ENCODE measurements around the gene PARS2. TPM values are rescaled to one million over a fixed set of nuclear protein-coding genes. Genes with fewer than 3 reads are reported as not detected.

PARS2 gene
- total and polyA plus RNA-seq, 2 of the 4 experiments (the other 2 are of a cell fraction), result 3.4 to 6.3 TPM

GRCh38 chr1:54798769-54799641, 34.7 kb upstream of the PARS2 start:
- Histone ChIP-seq H3K18ac (ENCODE audit: low read depth, low read length) (no peak overlapping the region), H3K9me3 (ENCODE audit: control insufficient read depth, insufficient read depth, low read length) (no peaks in the 10 kb centered on the region), H3K9me1 (ENCODE audit: insufficient read depth, low read length) (0 out of 2 replicates have a peak, but pooled peaks cover 2% of the 10 kb centered on the region), H3K79me1 (ENCODE audit: low read depth in 1 of 2, low read length in 2 of 2) (no peaks in the 10 kb centered on the region), H2AFZ (replicated peaks; ENCODE audit: low read length, poor library complexity) (no peak overlapping the region), H4K5ac (ENCODE audit: low read depth, low read length) (no peak overlapping the region), H3K27me3 (ENCODE audit: control insufficient read depth, insufficient read depth, low read length) (peaks cover 48% of the 10 kb centered on the region), H2AK9ac (replicated peaks; ENCODE audit: low read depth, low read length, poor library complexity) (no peak overlapping the region), H2BK15ac (ENCODE audit: low read depth, low read length) (no peak overlapping the region), H4K20me1 (ENCODE audit: insufficient read depth, low read length) (no peaks in the 10 kb centered on the region), H3K14ac (replicated peaks; ENCODE audit: low read depth, low read length) (no peak overlapping the region), H3K27ac (ENCODE audit: insufficient read depth, low read length) (no peak overlapping the region), H4K91ac (ENCODE audit: insufficient read depth, low read depth, low read length) (no peak overlapping the region), H2BK120ac (ENCODE audit: low read depth, low read length) (no peak overlapping the region), H2BK20ac (ENCODE audit: low read depth, low read length) (no peak overlapping the region), H2AK5ac (ENCODE audit: low read depth, low read length) (no peak overlapping the region), H3K56ac (ENCODE audit: extremely low read depth, insufficient read depth, low read length) (no peak overlapping the region), H3K4ac (ENCODE audit: low read depth, low read length) (no peak overlapping the region), H3K4me2 (ENCODE audit: low read depth, low read length) (no peak overlapping the region), H3K9ac (ENCODE audit: low read depth, low read length) (no peak overlapping the region), H4K8ac (ENCODE audit: low read depth in 2 of 2, low read length in 2 of 2) (no peak overlapping the region), H3K4me1 (ENCODE audit: control insufficient read depth, insufficient read depth, low read length) (no peaks in the 10 kb centered on the region; the same call in 1 of the 2 replicates), H3K23ac (ENCODE audit: low read depth, low read length) (no peak overlapping the region), H2BK5ac (ENCODE audit: low read depth, low read length, poor library complexity, severe bottlenecking) (no peak overlapping the region), H3K36me3 (ENCODE audit: control insufficient read depth, insufficient read depth, low read length) (no peaks in the 10 kb centered on the region), H3K4me3 (ENCODE audit: insufficient read depth, low read depth, low read length) (no peak overlapping the region)
- BruUV-seq (replicated peaks), result no TSS peak
- WGBS, 2 experiments (ENCODE audit: extremely low coverage in 2 of 2, insufficient read length in 1 of 2), result 43% methylated on average over 3 of the region's 6 CpGs; no CpG with 5 or more reads in 1 of the 2 experiments
- in situ Hi-C loops (cut with MboI; ENCODE audit: low sequenced_read_pairs), result loop anchor here (25.0 kb wide), 1 partner anchor 937 kb away; no protein-coding TSS in a partner anchor
- POLR2A ChIA-PET (ENCODE audit: unreplicated experiment), result no interaction called here
- intact Hi-C loops (cut with micrococcal nuclease), result no loop called here
- ATAC-seq (ENCODE audit: low read depth), result no peak
- dilution Hi-C loops (cut with HindIII; ENCODE audit: low sequenced_read_pairs, unreplicated experiment), result no loop called here
- DNase-seq, result peak; percentile 36
- CTCF ChIA-PET, result no interaction called here
- TF ChIP-seq POLR2A (IDR thresholded peaks at IDR 0.05; ENCODE audit: low read depth, low read length), result no peak
- TF ChIP-seq MAFK (IDR thresholded peaks at IDR 0.05; ENCODE audit: low read depth, low read length), result no peak
- no peak for TF ChIP-seq BHLHE40 (IDR thresholded peaks at IDR 0.05; ENCODE audit: low read depth, low read length)
- peak; percentile 37; the same call in 1 of the 2 replicates for TF ChIP-seq CEBPB (IDR thresholded peaks at IDR 0.05; ENCODE audit: low read depth, low read length)
- TF ChIP-seq FOS (IDR thresholded peaks at IDR 0.05; ENCODE audit: low read depth, low read length), result no peak
